Stimulated activated CD4-positive, alpha-beta T cell treated with anti-CD3 and anti-CD28 coated beads, Interleukin-1b, Interleukin-23, amount 100 ng/mL, for 1 hour (primary cell): ENCODE results near the gene CD96.
"Not testable (repeated sequence)": the region's sequence is repeated elsewhere in the genome, so short reads cannot be mapped to it uniquely, and the experiment has no call there.

ENCODE experiments used
- DNase-seq, 2 donors: peaks; one replicate each; pipeline ENCODE4 v3.0.0-alpha.2; 2020; ENCODE audit warnings: low read depth in 2 of 2

CD96 gene

DNA sequence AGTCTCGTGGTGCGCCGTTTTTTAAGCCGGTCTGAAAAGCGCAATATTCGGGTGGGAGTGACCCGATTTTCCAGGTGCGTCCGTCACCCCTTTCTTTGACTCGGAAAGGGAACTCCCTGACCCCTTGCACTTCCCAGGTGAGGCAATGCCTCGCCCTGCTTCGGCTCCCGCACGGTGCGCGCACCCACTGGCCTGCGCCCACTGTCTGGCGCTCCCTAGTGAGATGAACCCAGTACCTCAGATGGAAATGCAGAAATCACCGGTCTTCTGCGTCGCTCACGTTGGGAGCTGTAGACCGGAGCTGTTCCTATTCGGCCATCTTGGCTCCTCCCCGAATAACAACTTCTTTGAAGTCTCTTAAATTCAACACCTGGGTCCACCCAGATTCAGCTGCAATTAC, 19.9 kb downstream of the CD96 start:
- DNase-seq = not testable (repeated sequence)

DNA sequence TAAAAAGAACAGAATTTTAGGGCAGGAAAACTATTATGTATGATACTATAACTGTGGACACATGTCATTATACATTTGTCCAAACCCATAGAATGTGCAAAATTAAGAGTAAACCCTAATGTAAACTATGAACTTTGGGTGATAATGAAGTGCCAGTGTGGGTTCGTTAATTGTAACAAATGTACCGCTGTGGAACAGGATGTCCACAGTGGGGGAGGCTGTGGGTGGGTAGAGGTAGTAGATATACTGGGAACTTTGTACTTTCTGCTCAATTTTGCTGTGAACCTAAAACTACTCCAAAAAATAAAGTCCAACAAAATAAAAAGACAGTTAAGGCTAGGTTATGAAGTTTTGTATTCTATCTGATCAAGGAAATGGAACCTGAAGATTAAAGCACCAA, 24.8 kb downstream of the CD96 start:
- DNase-seq = no peak

DNA sequence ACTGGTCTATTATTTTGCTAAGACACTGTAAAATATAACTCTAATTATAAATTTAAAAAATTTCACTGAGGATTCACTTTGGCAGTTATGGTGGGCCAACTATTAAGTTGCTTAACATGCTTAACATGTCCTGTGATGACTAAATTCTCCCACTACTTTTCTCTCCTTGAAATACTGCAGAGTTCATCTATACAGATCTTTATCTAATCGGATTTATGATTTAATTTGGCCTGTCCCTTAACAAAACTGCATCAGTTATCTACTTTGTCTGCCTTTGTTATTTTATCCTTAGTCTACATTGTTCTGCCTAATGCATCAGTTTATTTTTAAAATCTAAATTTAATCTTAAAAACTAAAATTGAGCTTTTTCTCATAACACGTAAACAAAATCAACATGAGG, 26.4 kb downstream of the CD96 start:
- DNase-seq = no peak

DNA sequence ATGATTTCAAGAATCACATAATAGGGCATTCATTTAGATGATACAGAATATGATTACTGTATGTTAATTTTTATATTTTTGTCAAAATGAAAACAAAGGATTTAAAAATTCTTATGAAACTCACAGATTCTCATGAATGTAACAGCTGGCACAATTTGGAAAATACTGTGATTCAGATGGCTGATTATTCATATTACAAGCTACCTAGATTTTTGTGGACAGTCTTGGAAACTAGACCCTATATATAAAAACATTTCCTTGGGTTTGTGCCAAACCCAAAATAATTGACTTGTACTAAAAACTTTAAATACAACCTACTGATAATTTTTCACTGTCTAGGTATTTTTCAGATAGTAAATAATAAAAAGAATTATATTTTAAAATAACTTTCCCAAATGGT, 26.9 kb downstream of the CD96 start:
- no peak for DNase-seq

DNA sequence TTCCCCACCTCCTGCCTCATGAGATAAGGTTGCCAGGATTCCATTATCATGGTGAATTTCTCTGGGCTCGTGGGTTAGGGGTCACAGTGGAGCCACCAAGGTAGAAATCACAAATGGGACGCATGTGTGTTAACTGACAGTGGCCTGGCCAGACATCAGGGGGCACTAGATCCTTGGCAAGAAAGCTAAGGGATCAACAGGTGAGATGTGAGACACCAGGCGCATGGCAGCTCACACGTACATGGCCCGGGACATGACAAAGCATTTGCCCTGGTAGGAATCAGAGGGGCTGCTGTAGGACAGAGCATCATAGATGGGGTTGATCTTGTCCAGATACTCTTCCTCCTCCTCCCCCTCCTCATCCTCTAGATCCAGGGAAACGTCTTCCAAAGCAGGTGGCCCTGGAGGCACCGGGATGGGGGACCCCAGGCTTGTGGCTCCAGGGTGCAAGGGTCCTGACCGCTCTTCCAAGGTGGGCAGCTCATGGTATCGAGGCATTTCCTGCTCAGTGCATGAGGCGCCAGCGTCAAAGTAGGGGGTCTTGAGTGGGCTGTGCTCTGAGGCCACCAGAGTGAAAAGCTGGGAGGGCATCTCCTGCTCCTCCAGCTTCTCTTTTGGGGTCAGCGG, 28.5 kb downstream of the CD96 start:
- DNase-seq = no peak

DNA sequence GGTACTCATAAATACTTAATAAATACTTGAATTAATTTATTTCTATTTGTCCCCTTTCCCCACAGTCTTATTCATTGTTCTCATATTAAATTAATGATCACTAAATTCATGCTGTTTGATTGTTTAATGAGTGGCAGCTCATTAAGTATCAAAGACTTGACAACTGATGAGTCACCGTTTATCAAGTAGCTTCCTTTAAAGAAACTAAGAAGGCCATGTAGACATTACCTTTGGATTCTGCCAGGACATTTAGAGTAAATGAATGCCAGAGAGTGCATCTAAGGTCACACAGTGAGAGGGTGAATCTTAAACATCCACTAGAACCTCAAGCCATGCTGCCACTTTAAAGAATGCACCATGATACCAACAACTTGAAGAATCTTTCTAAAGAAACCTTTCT, 29.3 kb downstream of the CD96 start:
- no peak for DNase-seq

DNA sequence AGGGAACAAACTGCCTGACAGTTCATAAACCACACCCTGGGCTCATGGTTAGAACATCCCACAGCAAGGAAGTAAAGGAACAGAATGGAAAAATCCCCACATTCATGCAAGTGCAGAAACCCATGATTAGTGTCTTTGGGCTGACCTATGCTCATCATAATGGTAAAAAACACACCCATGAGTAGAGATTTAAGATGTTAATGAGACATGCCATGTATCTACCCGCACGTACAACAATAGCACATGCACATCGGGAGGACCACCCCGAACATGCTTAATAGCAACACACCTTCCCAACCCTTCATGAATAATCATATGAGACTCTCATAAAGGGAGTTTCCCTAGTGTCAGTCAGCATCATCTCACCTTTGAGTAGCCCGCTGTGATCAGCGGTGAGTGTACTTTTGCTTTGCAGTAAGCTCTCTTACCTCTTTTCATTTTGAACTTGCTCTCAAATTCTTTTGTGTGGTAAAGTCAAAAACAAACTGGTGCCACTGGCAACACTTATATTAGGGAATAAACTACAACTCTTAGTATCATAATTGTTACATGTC, 30.0 kb downstream of the CD96 start:
- no peak for DNase-seq

DNA sequence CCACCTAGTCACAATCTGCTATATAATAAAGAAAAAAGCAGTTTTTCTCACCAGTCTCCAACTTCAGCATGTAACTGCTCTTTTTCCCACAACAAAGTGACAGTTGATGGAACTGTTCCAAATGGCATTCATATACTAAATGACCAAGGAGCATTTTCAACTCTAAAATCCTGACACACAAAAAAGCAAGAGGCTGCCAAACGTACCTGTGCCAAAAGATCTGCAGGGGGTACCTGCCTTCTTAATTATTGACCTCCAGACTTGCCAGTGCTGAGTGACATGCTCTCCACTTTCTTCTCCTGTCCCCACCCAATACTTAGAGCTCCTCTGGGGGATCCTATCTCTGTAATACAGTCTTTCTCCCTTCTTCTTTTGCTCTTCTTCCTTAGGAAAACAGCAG, 35.1 kb downstream of the CD96 start:
- no peak for DNase-seq

DNA sequence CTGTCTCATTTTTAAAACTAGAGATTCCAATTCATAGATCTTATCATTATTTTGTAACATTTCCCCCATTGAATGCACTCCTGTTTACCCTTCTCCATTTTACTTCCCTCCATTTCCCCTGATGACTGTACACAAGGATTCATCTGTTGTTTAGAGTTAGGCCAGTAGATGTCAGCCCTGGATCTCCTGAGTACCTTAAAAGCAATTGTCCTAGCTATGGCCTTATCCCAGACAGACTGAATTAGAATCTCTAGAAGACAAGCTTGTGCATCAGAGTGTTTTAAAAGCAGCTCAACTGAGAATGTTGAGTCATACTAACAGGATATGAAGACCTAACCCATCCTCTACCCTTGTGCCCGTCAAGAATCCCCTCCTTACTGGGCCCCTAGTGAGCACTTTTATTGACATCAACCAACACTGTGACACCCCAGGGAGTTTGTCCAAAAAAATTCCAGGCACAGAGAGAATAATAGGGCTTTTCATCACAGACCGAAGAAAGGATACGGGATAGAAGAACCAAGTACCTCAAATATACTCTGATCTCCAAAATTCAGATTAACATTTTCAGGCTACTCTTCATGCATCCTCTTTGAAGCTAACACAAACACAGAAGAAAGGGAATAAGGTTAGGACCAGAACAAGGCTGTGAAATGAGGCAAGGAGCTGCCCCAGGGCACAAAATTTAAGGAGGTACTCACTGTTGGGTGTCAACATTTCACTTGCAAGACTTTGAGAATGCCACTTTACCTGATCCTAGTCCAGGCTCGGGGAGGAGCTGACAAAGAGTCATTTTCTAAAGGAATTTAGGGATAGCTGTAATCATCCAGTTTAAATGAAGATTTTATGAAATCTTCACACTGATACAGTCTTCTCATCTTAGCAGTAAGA, 36.0 kb downstream of the CD96 start:
- no peak for DNase-seq

DNA sequence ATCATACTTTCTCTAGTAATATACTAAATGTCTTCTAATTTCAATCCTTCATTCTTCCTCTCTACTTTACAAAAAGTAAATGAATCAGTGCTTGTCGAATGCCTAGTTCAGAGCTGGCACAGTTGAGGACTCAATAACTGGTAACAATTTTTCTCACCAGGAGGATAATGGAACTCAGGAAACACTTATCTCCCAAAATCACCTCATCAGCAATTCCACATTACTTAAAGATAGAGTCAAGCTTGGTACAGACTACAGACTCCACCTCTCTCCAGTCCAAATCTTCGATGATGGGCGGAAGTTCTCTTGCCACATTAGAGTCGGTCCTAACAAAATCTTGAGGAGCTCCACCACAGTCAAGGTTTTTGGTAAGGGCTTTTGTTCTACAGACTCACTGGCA, 36.9 kb downstream of the CD96 start:
- no peak for DNase-seq

DNA sequence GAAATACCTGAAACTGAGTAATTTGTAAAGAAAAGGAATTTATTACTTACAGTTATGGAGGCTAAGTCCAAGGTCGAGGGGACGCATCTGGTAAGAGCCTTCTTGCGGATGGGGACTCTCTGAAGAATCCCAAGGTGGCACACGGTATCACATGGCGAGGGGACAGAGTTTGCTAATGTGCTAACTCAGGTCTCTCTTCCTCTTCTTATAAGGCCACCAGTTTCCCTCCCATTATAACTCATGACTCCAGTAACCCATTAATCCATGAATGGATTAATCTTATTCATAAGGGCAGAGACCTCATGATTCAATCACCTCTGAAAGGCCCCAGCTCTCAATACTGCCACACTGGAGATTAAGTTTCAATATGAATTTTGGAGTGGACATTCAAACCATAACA, 37.5 kb downstream of the CD96 start:
- DNase-seq = no peak

DNA sequence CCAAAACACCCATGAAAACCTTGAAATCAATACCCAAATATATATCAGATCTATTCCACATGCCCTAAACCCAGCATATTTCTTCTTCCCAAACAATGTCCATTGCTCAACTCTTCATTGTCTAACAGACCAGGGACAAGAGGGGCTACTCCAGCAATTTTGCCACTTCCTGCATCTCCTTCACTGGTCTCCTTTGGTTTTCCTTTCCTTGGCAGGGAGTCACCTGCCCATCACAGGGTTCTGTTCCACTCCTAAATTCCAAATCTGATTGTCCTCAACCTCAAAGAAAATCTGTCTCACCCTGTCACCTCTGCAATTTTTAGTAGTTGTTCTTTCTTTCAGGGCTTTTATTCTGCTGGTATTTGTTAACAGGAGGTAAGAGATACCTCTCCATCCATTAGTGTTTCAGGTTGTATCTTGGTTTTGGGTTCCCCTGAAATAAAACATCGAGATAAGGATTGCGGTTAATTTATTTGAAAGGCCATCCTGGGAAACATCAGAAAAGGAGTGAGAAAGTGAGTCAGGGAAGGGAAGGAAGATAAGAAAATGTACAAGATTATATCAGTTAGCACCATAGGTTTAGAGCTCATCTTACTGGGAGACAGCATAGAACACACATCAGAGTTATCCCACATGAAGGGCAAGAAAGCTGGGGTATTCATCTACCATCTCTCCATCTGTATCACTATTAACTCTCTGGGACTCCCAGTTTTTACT, 39.6 kb downstream of the CD96 start:
- no peak for DNase-seq

DNA sequence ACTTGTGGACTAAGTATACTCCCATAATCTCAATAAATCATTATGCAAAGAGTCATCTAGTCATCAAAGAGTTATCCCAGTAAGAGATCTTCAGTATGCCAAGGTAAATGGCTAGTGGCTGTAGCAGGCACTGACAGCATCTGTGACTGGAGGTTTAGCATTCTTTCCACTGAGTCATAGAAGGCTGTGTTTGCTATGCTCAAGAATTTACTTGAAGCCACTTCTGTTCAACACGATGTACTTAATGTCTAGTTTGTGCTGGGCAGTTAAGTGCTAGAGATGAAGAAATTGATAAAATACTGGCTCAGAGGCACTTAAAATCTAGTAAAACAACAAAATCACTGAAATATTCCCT, 40.1 kb downstream of the CD96 start:
- no peak for DNase-seq

DNA sequence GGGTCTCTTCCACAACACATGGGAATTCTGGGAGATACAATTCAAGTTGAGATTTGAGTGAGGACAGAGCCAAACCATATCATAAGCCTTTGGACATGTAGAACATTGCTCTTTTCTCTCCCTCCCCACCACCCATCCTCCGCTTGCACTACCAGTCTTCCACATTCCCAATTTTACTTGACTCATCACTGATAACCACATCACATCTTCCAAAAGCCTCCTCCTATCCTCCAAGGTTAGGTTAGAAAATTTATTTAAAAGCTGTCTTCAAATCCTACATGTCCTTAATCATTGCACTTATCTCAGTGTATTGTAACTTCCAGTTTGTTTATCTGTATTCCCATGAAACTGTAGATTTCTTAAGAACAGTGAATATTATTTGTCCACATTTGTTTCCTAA, 42.7 kb downstream of the CD96 start:
- no peak for DNase-seq

DNA sequence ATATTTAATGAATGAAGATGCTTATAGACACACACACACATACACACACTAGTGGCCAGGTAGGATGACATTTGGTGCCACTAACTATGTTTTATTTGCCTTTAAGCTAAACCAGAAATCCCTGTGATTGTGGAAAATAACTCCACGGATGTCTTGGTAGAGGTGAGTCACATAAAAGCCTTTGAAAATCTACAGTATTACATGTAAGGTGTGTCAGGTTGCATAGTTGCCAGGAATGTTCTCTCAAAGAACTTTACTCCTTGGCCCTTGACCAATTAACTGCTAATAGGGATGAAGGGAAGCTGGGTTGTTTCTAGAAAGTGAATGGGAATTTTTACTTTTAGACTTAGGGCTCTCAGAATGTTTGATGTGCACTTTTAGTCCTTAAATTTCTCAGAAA, 43.2 kb downstream of the CD96 start:
- DNase-seq = no peak

DNA sequence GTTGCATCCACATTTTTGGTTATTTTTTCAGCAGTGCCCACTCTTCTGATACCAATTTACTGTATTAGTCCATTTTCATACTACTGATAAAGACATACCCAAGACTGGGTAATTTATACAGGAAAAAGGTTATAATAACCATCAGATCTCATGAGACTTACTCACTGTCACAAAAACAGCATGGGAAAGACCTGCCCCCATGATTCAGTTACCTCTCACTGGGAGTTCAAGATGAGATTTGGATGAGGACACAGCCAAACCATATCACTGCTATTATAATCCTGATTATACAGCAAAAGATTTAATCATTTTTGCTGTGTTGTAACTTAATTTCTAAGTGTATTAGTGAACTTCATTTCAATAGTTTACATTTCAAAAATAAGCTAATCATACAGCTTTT, 46.5 kb downstream of the CD96 start:
- no peak for DNase-seq

DNA sequence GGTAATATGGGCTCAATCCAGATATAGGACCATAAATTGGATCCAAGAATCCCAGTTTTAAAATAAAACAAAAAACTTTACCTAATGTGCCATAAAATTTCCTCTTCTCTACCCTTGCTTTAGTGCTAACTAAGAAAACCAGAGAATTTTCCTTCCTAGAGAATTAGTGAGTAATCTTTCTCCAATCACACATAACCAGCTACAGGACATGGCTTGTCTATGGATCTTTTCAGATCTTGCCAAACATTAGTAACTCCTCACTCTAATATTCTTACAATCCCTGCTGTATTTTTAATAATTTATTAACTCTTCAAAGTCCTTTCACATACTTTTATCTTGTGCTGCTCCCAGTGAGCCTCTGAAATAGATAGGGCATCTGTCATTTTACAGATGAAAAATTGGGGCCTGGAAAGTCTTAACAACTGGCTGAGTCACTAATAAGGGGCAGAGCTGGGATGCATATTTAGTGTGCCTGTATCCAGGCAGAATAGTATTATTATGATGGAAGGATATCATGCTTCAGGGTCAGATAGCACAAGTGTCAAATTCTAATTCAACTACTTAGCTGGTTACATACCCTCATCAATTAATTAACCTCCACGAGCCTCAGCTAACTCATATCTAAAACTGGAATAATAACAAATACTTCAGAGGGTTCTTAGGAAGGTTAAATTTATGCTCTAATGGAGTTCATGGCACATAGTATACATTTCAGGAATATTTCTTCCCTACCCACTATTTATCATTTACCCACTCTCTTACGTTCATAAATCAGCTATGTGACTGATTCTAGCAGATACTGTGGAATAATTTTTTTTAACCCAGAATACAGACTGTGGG, 47.5 kb downstream of the CD96 start:
- no peak for DNase-seq

DNA sequence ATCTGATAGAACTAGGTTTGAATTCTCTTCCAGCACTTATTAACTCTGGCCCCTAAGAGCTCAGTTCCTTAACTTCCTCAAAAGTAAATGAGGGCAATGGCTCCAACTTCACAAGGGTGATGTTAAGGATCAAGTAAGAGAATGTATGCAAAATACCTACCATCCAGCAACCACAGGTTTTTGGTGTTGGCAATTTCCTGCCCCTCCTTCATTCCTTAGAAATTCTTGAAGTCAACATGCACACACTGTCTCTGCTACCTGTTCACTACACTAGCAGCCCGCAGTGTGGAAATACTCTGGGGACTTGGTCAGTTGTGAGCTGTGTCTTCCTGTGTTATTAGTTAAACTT, 48.1 kb downstream of the CD96 start:
- no peak for DNase-seq

DNA sequence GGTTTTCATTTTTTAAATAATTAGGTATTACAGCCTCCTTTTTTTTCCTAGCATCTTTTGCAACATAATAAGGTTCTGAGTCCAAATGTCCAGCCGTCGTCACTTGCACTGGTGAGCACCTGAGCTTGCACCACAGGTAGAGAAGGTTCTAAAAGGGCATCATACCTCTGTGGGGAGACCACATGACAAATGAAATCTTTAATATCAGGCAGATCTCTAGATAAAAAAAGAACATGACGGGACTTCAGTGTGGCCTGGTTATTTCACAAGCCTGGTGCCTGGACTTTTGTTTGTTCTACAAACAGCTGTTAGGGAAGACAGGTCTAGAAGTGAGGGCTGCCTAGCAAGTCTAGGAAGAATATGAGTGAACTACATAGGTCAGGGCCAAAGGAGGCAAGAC, 49.6 kb downstream of the CD96 start:
- no peak for DNase-seq

DNA sequence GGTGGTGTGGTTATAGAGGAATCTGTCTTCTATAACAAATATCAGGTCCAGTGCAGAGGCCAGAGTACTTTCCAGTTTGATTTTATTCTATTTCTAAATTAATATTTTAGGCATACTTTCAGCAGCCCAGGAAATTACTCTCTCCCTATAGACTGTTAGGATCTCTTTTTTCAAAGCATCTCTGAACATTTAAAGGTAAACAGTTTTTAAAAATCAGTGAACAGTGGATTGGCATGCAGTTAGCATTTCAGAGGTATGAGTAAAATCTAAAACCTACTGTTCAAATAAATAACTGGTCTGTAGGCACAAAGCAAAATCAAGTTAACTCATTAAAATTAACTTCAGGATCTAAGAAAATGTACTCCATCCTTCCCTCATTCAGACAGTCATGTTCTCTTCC, 50.1 kb downstream of the CD96 start:
- DNase-seq = no peak

DNA sequence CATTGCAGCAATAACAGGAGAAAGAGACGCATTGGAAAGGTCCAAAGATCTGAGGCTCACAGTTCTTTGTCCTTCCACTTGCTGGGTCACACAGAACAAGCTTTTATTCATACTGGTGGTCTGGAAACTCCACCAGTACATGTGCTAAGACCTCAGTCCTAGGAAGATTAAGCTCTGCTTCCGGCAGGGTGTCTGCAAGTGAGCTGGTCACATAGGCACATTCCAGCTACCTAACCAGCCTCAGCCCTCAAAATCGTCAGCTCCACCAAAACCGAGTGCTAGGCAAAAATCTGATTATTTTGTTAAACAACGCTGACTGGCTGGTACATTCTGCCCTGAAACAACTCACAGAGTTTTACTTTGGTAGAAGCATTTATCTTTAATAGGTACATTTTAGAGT, 50.9 kb downstream of the CD96 start:
- no peak for DNase-seq

DNA sequence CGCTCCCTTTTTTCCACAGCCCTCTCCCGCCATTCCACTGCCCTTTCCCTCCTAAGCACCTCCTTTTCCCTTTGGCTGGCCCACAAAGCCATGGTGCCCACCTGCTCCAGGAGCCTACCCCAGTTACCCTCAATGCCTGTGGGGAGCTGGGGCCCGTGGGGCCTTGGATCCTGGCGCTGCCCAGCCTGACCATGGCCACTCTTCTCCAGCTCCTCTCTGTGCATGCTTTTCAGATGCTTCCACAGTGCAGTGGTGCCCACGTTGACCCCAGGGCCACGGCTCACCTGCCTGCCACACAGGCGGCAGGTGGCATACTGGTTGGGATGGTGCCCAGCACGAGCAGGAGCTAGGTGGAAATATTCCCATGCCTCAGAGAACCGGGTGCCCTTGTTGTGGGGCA, 51.7 kb downstream of the CD96 start:
- DNase-seq = no peak
